Fibroblast of gingiva (primary cell): Measurements from ENCODE around the gene MYBPC3.
"Not testable (repeated sequence)": the region's sequence is repeated elsewhere in the genome, so short reads cannot be mapped to it uniquely, and the experiment has no call there.

Experiments used
- DNase-seq: peaks from one replicate; pipeline ENCODE4 v3.0.0-alpha.2; 2011; ENCODE audit warnings: low read depth

MYBPC3 gene

GRCh38 chr11:47338396-47339241 lies 13.9 kb downstream of the MYBPC3 start:
- DNase-seq: no peak

- DNase-seq: no peak
Observed at GRCh38 chr11:47337229-47337924, 15.1 kb downstream of the MYBPC3 start.

DNA sequence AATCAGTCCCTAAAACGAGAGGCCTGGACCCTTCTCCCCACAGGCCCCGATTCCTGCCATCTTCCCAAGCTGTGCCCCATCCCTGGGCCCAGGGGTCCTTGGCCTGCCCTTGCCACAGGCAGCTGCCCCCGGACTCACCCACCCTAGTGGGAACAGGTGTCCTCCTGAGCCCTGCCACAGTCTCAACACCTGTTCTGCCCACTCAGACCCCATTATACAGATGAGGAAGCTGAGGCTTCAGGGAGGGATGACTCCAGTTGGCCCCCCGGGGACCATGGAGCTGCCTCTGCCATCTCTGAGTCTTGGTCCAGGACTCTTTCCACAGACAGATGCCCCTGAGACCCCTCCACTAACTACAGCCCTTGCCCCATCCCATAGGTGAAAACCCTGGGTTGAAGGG lies 15.9 kb downstream of the MYBPC3 start:
- DNase-seq: no peak

GRCh38 chr11:47335733-47336132 lies 16.8 kb downstream of the MYBPC3 start:
- DNase-seq: no peak

DNA sequence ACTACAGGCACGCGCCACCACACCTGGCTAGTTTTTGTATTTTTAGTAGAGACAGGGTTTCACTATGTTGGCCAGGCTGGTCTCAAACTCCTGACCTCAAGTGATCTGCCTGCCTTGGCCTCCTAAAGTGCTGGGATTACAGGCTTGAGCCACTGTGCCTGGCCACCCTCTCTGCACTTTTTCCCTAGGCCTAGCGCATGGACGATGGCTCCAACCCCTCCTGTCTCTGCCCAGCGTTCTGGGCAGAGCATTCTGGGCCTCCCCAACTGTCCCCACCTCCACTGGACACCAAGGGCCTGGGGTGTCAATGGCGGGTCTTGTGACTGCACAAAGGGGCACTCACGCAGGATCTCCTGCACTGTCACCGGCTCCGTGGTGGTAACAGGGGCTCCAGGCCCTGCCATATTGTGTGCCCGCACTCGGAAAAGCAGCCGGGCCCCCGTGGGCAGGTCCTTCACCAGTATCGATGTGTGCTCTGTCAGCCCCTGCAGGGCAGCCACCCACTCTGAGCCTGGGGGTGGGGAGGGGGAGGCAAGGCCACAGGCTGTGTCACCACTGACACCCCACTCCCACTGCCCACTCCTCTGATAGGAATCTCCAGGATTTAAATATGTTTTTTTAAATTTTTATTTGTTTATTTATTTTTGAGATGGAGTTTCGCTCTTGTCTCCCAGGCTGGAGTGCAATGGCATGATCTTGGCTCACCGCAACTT lies 17.6 kb downstream of the MYBPC3 start:
- not testable (repeated sequence) for DNase-seq

DNA sequence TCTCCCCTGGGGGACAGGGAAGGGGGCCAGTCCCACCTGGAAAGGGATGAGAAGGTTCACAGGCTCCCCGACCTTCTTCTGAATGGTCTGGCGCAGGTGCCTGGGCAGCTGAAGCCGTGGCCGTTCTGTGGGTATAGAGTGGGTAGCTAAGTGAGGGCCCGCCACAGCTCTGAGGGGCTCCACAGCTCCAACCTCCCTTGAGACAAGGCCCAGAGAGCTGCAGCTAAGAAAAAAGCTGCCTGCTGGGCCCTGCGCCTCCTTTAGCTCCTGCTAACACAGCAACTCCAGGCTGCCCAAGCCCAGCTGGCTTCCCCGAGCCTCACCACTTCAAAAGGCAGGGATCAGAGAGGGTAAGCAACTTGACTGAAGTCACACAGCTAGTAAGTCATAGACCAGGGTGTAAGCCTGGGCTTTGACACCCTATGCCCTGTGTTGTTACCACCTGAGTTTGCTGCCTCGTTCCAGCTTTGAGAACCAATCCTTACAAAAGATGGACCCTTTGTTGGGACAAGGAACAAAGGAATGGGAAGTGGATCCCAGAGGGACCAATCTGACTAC lies 18.5 kb downstream of the MYBPC3 start:
- DNase-seq: no peak

- DNase-seq: no peak
Observed at GRCh38 chr11:47333526-47333845, 19.0 kb downstream of the MYBPC3 start.

GRCh38 chr11:47332791-47333525 lies 19.5 kb downstream of the MYBPC3 start:
- DNase-seq: no peak

GRCh38 chr11:47332303-47332711 lies 20.2 kb downstream of the MYBPC3 start:
- DNase-seq: no peak

- no peak for DNase-seq
Observed at GRCh38 chr11:47331454-47332302, 20.8 kb downstream of the MYBPC3 start.

GRCh38 chr11:47329987-47330931 lies 22.2 kb downstream of the MYBPC3 start:
- no peak for DNase-seq

- DNase-seq: no peak
Observed at GRCh38 chr11:47329431-47329986, 23.0 kb downstream of the MYBPC3 start.

DNA sequence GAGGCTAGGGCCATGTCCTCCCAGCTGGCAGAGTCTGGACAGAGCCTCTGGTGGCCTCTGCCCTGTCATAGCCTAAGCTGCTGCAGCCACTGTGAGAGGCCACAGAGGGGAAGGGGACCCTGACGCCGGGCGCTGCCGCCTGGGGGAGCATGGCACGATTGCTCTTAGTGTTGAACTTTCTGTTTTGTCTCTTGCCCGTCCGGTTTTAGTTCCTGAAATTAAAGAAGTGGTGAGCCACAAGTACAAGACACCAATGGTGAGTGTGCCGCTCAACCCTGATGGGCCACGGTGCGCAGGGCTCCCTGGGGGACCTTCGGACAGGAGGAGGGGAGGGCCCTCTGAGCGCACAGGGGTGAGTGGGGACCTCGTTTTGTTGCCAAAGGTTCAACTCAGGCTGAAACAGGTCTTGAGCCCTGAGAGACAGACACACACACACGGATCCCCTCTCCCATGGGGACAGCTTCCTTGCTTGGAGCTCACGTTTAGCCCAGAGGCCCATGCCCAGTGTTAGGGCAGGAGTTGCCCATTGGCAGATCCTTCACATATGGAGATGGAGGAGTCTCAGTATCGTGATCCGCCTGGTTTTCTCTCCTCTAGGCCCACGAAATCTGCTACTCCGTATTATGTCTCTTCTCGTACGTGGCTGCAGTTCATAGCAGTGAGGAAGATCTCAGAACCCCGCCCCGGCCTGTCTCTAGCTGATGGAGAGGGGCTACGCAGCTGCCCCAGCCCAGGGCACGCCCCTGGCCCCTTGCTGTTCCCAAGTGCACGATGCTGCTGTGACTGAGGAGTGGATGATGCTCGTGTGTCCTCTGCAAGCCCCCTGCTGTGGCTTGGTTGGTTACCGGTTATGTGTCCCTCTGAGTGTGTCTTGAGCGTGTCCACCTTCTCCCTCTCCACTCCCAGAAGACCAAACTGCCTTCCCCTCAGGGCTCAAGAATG lies 23.8 kb downstream of the MYBPC3 start:
- no peak for DNase-seq

DNA sequence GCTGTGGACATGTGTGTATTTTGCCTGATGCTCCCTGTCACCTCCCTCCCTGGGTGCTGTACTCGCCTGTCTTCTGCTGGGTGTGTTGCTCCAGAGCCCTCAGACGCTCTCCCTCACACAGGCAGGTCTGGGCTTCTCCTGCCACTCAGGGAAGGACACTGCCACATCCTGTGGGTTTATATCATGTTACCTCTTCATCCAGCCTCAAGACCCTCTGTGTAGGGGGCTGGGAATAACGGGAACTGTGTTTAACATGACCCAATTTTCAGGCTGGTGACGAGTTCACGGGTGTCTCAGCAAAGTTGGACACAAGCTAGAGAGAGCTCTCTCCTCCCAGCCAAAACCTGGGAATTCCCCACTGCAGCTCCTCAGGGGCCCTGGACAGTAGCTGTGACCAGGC lies 24.6 kb downstream of the MYBPC3 start:
- no peak for DNase-seq

GRCh38 chr11:47327025-47327424 lies 25.5 kb downstream of the MYBPC3 start:
- no peak for DNase-seq

- no peak for DNase-seq
Observed at GRCh38 chr11:47326198-47326597, 26.3 kb downstream of the MYBPC3 start.

GRCh38 chr11:47325271-47326041 lies 27.0 kb downstream of the MYBPC3 start:
- DNase-seq: no peak

- no peak for DNase-seq
Observed at GRCh38 chr11:47324520-47324919, 28.0 kb downstream of the MYBPC3 start.
